Ishikawa (cell line): ENCODE results near the gene SNTG2.

Experiments
- CEBPB ChIP-seq: IDR thresholded peaks from 2 replicates; pipeline ENCODE4 v1.6.1; 2012
- CREB1 ChIP-seq: IDR thresholded peaks from 2 replicates; pipeline ENCODE4 v1.6.1; 2012; ENCODE audit warnings: low read depth
- EGR1 ChIP-seq: IDR thresholded peaks from 2 replicates; pipeline ENCODE4 v1.6.1; 2012
- EP300 ChIP-seq: IDR thresholded peaks from 2 replicates; pipeline ENCODE4 v1.6.1; 2012; ENCODE audit warnings: borderline replicate concordance
- NFIC ChIP-seq: IDR thresholded peaks from 2 replicates; pipeline ENCODE4 v1.6.1; 2012
- RAD21 ChIP-seq: IDR thresholded peaks from 2 replicates; pipeline ENCODE4 v1.6.1; 2012; ENCODE audit warnings: low read depth
- TAF1 ChIP-seq: IDR thresholded peaks from 2 replicates; pipeline ENCODE4 v1.6.1; 2012; ENCODE audit warnings: low read depth, mild to moderate bottlenecking
- TEAD4 ChIP-seq: IDR thresholded peaks from 2 replicates; pipeline ENCODE4 v1.6.1; 2012
- YY1 ChIP-seq: IDR thresholded peaks from 2 replicates; pipeline ENCODE4 v1.6.1; 2012; ENCODE audit warnings: low read depth
- TF ChIP-seq, protein P1 (sequence below): IDR thresholded peaks from 2 replicates; pipeline ENCODE4 v1.6.1; 2012
- TF ChIP-seq, protein P2 (sequence below): IDR thresholded peaks from 2 replicates; pipeline ENCODE4 v1.6.1; 2012; ENCODE audit warnings: low read depth, mild to moderate bottlenecking

DNA sequence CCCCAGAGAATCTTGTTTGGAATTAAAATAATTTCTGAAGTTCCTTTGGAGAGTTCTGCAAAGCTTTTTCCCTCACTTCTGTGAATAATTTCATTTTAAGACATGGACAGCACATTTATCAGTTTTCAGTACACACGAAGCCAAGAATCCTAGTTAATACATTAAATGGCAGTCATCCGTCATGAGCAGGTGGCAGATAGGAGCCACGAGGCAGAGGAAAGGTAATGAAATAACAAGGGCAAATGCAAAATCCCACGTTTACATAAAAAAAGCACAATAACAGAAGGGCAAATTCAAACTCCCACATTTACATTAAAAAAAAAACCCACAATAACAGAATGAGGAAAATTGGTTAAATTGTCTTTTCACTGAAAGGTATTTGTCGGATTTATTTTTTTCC is 25.9 kb upstream of the SNTG2 start:
- TF ChIP-seq TEAD4 (no peak), TAF1 (no peak), RAD21 (no peak), CREB1 (no peak), EGR1 (no peak), NFIC (no peak), CEBPB (no peak), EP300 (no peak), YY1 (no peak)
- TF ChIP-seq, protein P1, sequence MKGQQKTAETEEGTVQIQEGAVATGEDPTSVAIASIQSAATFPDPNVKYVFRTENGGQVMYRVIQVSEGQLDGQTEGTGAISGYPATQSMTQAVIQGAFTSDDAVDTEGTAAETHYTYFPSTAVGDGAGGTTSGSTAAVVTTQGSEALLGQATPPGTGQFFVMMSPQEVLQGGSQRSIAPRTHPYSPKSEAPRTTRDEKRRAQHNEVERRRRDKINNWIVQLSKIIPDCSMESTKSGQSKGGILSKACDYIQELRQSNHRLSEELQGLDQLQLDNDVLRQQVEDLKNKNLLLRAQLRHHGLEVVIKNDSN: no peak
- TF ChIP-seq, protein P2, sequence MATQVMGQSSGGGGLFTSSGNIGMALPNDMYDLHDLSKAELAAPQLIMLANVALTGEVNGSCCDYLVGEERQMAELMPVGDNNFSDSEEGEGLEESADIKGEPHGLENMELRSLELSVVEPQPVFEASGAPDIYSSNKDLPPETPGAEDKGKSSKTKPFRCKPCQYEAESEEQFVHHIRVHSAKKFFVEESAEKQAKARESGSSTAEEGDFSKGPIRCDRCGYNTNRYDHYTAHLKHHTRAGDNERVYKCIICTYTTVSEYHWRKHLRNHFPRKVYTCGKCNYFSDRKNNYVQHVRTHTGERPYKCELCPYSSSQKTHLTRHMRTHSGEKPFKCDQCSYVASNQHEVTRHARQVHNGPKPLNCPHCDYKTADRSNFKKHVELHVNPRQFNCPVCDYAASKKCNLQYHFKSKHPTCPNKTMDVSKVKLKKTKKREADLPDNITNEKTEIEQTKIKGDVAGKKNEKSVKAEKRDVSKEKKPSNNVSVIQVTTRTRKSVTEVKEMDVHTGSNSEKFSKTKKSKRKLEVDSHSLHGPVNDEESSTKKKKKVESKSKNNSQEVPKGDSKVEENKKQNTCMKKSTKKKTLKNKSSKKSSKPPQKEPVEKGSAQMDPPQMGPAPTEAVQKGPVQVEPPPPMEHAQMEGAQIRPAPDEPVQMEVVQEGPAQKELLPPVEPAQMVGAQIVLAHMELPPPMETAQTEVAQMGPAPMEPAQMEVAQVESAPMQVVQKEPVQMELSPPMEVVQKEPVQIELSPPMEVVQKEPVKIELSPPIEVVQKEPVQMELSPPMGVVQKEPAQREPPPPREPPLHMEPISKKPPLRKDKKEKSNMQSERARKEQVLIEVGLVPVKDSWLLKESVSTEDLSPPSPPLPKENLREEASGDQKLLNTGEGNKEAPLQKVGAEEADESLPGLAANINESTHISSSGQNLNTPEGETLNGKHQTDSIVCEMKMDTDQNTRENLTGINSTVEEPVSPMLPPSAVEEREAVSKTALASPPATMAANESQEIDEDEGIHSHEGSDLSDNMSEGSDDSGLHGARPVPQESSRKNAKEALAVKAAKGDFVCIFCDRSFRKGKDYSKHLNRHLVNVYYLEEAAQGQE: no peak
